GM12892 (cell line): Measurements from ENCODE around the gene SKA3.

Experiments
- POLR2A ChIP-seq: IDR thresholded peaks from 2 replicates; pipeline ENCODE4 v1.6.1; 2011; ENCODE audit warnings: low read depth, low read length, control low read depth
- POLR2AphosphoS5 ChIP-seq: IDR thresholded peaks from 2 replicates; pipeline ENCODE4 v1.6.1; 2011; ENCODE audit warnings: low read depth, low read length, control low read depth
- TAF1 ChIP-seq: IDR thresholded peaks from 2 replicates; pipeline ENCODE4 v1.6.1; 2011; ENCODE audit warnings: low read depth, mild to moderate bottlenecking, control low read depth, low read length, borderline replicate concordance

DNA sequence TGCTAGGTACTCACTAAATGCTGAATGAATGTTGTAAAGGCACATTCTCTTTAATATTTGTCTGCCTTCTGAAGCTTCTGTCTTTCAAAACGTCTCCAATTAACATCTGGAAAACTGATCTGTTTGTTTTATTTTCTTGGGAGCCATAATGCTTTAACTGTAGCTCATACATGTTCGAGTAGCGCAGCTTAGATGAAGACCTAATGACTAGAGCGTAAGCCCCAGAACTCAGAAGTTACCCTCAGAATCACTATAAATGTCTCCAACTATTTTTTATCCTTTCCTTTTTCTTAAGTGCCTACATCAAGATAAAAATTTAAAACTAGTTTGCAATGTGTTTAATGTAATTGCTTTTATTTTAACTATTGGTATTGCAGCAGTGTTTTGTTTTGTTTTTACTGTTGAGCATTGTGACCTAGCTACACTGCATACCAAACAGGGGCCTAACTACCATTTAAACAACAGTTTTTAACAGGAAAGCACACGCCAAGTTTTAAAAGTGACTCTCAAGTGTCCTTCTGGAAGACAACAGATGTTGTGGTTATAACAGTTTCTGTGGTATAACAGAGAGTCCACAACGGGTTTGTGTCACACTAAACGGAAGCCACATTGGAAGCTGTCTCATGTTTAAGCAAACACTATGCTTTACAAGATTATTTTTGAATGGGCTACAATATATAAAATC is 42.1 kb upstream of the SKA3 start:
- TF ChIP-seq POLR2A (no peak), POLR2AphosphoS5 (no peak), TAF1 (no peak)
